Thyroid gland (tissue), 4 donors: Measurements from ENCODE around the gene LMTK2. TPM values are rescaled to one million over a fixed set of nuclear protein-coding genes. Genes with fewer than 3 reads are reported as not detected.
"Not testable (repeated sequence)": the region's sequence is repeated elsewhere in the genome, so short reads cannot be mapped to it uniquely, and the experiment has no call there.

Experiments used
- DNase-seq, 2 donors: peaks; one replicate each; pipeline ENCODE4 v3.0.0-alpha.2; 2019
- H3K27ac ChIP-seq, 3 donors: fragments of 200-600 bp; sonication (generic); 1 replicate in 2 of 3; 2 replicates in 1 of 3; pipeline ENCODE4 v1.5.1; 2016 to 2019; ENCODE audit warnings: mild to moderate bottlenecking in 1 of 3, moderate library complexity in 1 of 3
- H3K27me3 ChIP-seq: fragments of 200-600 bp; sonication (generic); one replicate; pipeline ENCODE4 v1.5.1; 2019
- H3K36me3 ChIP-seq, 2 donors: fragments of 200-600 bp; sonication (generic); one replicate each; pipeline ENCODE4 v1.5.1; 2016 to 2019
- H3K4me1 ChIP-seq, 2 donors: fragments of 200-600 bp; sonication (generic); one replicate each; pipeline ENCODE4 v1.5.1; 2017 to 2019
- H3K4me3 ChIP-seq, 3 donors: fragments of 200-600 bp; sonication (generic); replicated peaks in 1 of 3; 1 replicate in 2 of 3; 2 replicates in 1 of 3; pipeline ENCODE4 v1.5.1; 2016; ENCODE audit warnings: mild to moderate bottlenecking in 1 of 3
- H3K9me3 ChIP-seq: fragments of 200-600 bp; sonication (generic); one replicate; pipeline ENCODE4 v1.5.1; 2017
- POLR2A ChIP-seq, 2 donors: fragments of 450-650 bp; IDR thresholded peaks; one replicate each; pipeline ENCODE4 v1.6.1; 2017; ENCODE audit warnings: antibody characterized with exemption in 2 of 2, mild to moderate bottlenecking in 2 of 2, moderate library complexity in 1 of 2
- WGBS, 2 donors: methylation state at CpG; one replicate each; pipeline ENCODE4 v1.1.5; 2017; 5-methylcytosine and 5-hydroxymethylcytosine counted together
- intact Hi-C: fragments of 100-400 bp; cut with DNase I; formaldehyde crosslinking; loops from one replicate; pipeline ENCODE4 v1.15.1; 2023
- total RNA-seq, 4 donors: library from RNA; depleted of rRNA; stranded (reverse); fragments of >200 nt; gene quantifications; one replicate each; pipeline ENCODE4 v1.2.3, GENCODE V29; 2016
- TF ChIP-seq, protein P1 (sequence below), 6 experiments: fragments of 200-600 bp in 3 of 6; fragments of 450-650 bp in 3 of 6; sonication (generic) in 3 of 6; IDR thresholded peaks; one replicate each; pipeline ENCODE4 v1.5.1; 2016 to 2019; ENCODE audit warnings: antibody characterized with exemption in 6 of 6, mild to moderate bottlenecking in 2 of 6, inconsistent platforms in 1 of 6, moderate library complexity in 1 of 6

LMTK2 gene
- total RNA-seq, 4 donors from 2014 or later = 22.0 to 36.5 (median 26.6) TPM

DNA sequence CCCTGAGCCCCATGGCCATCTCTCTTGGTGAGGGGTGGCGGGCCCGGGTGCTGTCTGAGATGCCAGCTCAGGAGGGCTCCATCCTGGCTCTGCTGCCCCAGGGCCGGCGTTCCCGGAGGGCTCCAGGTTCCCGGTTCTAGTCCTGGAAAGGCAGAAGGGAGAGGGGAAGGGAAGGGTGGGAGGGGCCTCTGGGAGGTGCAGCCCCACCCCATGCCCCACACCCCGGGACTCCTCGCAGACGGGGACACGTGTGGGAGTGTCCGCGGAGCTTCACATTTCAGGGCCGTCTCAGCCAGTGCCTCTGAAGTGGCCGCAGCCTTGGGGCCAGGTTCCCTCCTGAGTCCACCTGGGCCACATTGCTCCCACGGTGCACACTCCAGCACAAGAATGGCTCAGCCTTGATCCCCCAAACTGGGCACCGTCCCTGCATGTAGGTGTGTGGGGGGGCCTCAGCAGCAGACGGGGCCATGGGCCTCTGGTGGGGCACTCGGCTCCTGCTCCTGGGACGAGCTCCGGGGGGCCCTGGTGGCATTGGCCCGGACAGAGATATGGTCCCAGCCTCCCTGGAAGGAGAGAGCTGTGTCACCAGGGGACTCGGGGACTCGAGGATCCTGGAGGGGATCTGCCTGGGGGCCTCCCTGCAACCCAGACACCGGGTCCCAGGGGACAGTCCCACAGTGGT is 110.4 kb downstream of the LMTK2 start:
- 91 to 92% methylated on average over 9 to 13 of the region's 24 CpGs for WGBS, 2 donors

DNA sequence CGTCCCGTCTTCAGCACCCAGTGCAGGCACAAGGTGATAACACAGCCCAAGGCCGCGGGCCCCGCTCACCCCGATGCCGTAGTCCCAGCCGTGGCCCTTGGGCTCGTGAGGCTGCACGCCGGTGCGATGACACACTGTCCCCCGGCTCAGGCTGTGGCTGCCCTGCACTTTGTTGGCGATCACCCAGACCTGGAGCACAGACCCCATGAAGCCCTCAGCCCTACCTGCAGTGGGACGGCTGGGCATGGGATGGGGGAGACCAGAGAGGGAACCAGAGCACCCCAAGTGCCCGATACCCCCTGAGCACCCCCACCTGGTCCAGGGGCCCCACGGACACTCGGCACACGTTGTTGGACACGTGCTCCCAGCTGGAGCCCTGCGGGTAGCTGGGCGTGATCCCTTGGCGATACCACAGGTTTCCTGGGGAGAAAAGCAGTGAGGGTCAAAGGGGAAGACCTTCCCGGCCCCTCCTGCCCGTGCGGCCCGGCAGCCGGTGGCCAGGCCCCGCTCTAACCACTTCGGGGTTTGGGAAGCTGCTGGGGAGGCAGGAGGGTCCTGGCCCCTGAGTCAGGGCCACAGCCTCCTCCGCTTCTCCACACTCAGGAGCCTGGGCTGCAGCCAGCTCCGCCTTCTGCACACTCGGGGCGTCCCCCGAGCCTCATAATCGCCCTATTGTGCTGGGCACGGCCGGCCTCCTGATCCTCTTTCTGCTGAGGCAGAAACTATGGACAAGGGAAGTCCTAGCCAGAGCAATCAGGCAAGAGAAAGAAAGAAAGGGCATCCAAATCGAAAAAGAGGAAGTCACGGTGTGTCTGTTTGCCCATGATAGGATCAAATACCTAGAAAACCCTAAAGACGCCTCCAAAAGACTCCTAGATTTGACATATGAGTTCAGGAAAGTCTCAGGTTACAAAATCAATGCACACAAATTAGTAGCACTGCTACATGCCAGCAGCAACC is 111.2 kb downstream of the LMTK2 start:
- no peak overlapping the region for H3K27ac ChIP-seq
- H3K27me3 ChIP-seq = no peaks in the 10 kb centered on the region
- intact Hi-C loops = no loop called here
- no peak for DNase-seq
- TF ChIP-seq POLR2A (IDR thresholded peaks at IDR 0.05) = no peak
- TF ChIP-seq, protein P1, sequence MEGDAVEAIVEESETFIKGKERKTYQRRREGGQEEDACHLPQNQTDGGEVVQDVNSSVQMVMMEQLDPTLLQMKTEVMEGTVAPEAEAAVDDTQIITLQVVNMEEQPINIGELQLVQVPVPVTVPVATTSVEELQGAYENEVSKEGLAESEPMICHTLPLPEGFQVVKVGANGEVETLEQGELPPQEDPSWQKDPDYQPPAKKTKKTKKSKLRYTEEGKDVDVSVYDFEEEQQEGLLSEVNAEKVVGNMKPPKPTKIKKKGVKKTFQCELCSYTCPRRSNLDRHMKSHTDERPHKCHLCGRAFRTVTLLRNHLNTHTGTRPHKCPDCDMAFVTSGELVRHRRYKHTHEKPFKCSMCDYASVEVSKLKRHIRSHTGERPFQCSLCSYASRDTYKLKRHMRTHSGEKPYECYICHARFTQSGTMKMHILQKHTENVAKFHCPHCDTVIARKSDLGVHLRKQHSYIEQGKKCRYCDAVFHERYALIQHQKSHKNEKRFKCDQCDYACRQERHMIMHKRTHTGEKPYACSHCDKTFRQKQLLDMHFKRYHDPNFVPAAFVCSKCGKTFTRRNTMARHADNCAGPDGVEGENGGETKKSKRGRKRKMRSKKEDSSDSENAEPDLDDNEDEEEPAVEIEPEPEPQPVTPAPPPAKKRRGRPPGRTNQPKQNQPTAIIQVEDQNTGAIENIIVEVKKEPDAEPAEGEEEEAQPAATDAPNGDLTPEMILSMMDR (IDR thresholded peaks at IDR 0.05) = no peak
- H3K4me3 ChIP-seq = no peak overlapping the region
- 78 to 83% methylated on average over 15 to 27 of the region's 41 CpGs for WGBS, 2 donors
- no peaks in the 10 kb centered on the region for H3K4me1 ChIP-seq
- peaks cover 9% of the 10 kb centered on the region in 2 donors for H3K36me3 ChIP-seq
- H3K9me3 ChIP-seq = no peaks in the 10 kb centered on the region

More for the DNA sequence above, 110.4 kb downstream of the LMTK2 start:
- TF ChIP-seq, protein P1 (IDR thresholded peaks at IDR 0.05) = no peak
- TF ChIP-seq POLR2A (IDR thresholded peaks at IDR 0.05) = no peak
- intact Hi-C loops = no loop called here
- no peaks in the 10 kb centered on the region for H3K9me3 ChIP-seq
- no peaks in the 10 kb centered on the region for H3K4me1 ChIP-seq
- no peak for DNase-seq
- no peaks in the 10 kb centered on the region for H3K27me3 ChIP-seq
- H3K4me3 ChIP-seq = no peak overlapping the region
- H3K27ac ChIP-seq = no peak overlapping the region
- H3K36me3 ChIP-seq = peaks cover 3 to 6% of the 10 kb centered on the region in 2 donors

DNA sequence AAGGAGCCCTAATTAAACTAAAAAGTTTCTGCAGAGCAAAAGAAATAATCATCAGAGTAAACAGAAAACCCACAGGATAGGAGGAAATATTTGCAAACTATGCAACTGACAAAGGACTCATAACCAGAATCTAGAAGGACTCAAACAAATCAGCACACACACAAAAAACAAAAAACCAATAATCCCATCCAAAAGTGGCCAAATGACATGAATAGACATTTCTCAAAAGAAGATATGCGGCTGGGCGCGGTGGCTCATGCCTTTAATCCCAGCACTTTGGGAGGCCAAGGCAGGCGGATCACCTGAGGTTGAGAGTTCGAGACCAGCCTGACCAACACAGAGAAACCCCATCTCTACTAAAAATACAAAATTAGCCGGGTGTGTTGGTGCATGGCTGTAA is 112.7 kb downstream of the LMTK2 start:
- DNase-seq, H3K4me3 ChIP-seq, H3K27ac ChIP-seq, intact Hi-C loops, H3K9me3 ChIP-seq, H3K4me1 ChIP-seq, H3K27me3 ChIP-seq, H3K36me3 ChIP-seq: not testable (repeated sequence)
- WGBS, 2 donors = 95 to 99% methylated on average over 6 of the region's 6 CpGs

DNA sequence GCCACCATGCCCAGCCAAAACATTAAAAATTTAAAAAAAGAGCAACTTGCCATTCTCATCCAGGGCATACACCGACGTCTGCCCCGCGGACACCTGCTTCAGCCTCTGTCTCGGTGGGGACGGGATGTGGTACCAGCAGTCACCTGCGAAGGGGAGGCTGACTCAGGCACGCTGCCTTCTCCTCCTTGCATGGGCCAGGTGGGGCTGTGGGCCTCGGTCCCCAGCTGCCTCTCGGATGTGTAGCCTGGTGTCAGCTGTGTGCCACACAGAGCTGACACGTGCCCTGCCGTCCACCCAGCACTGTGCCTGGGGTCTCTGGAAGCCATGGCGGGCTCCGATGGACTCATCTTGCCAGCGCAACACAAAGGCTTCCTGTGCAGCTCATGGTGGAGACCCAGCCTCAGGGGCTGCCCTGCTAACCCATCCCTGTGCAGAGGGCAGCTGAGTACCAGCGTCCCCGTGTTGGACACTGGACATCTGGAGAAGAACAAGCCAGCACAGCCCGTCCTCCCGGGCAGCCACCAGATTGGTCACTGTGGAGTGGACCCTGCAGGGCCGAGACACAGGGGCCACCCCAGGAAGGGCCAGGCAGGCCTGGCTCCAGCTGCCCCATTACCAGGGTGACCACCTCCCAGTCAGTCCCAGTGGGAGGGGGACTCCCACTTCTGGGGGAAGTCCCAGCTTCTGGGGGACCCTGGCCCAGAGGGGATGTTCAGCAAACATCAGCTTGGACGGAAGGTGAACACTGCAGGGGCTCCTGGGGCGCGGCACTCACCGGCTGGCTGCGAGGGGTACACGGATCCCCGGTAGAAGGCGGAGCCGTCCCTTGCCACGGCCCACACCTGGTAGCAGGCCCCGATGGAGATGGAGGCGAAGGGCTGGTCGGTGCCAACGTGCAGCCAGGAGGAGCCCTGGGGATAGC is 115.2 kb downstream of the LMTK2 start:
- TF ChIP-seq, protein P1 (IDR thresholded peaks at IDR 0.05) = no peak
- no peak for TF ChIP-seq POLR2A (IDR thresholded peaks at IDR 0.05)
- Histone ChIP-seq H3K27me3 (no peaks in the 10 kb centered on the region), H3K4me1 (no peaks in the 10 kb centered on the region), H3K27ac (no peak overlapping the region), H3K9me3 (no peaks in the 10 kb centered on the region), H3K4me3 (no peak overlapping the region), H3K36me3 (peaks cover 9% of the 10 kb centered on the region in 2 donors)
- intact Hi-C loops = no loop called here
- no peak for DNase-seq
- WGBS, 2 donors = 88 to 98% methylated on average over 13 to 22 of the region's 34 CpGs

DNA sequence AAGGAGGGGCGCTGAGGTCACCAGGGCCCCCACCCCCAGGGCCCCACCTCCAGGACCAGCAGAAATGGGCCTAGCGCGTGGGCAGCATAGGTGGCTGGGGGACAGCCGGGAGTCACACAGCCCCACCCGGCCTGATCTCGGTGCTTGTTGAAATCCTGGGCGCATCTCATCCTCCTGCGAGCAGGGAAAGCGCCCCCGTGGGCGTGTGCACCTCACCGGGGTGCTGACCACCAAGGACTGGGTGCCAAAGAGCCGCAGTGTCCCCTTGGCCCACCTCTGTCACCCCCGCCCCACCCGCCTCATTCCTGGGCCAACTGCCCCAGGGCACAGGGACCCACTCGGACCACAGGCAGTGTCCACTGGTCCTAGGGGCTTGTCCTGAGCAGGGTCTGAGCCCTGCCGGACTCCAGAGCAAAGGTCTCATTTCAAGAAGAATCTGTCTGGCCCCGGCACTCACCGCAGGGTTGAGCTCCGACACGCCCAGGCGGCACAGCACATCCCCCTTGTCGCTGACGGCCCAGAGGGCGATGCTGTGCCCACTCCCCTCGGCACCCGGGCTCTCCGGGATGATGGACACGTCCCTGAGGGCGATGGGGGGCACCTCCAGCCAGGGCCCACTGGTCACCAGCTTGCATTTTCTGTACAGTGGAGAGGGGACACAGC is 116.0 kb downstream of the LMTK2 start:
- H3K27ac ChIP-seq = no peak overlapping the region
- no peaks in the 10 kb centered on the region for H3K9me3 ChIP-seq
- TF ChIP-seq, protein P1 (IDR thresholded peaks at IDR 0.05) = no peak
- no peak for TF ChIP-seq POLR2A (IDR thresholded peaks at IDR 0.05)
- DNase-seq = no peak
- H3K36me3 ChIP-seq = peaks cover 9% of the 10 kb centered on the region in 2 donors
- no peaks in the 10 kb centered on the region for H3K27me3 ChIP-seq
- intact Hi-C loops = no loop called here
- no peaks in the 10 kb centered on the region for H3K4me1 ChIP-seq
- H3K4me3 ChIP-seq = no peak overlapping the region
- WGBS, 2 donors = 96 to 100% methylated on average over 3 to 10 of the region's 30 CpGs
